Testis (tissue), 3 donors: ENCODE data around the gene NMT1. TPM values are rescaled to one million over a fixed set of nuclear protein-coding genes. Genes with fewer than 3 reads are reported as not detected.

Experiments
- DNase-seq: peaks from one replicate; pipeline ENCODE4 v3.0.0-alpha.2; 2019
- H3K27ac ChIP-seq, 2 donors: fragments of 200-600 bp; sonication (generic); one replicate each; pipeline ENCODE4 v1.5.1; 2019
- H3K27me3 ChIP-seq: fragments of 200-600 bp; sonication (generic); one replicate; pipeline ENCODE4 v1.5.1; 2019
- H3K36me3 ChIP-seq: fragments of 200-600 bp; sonication (generic); one replicate; pipeline ENCODE4 v1.5.1; 2017; ENCODE audit warnings: low read depth; ENCODE audit errors: missing control alignments
- H3K4me1 ChIP-seq: fragments of 200-600 bp; sonication (generic); one replicate; pipeline ENCODE4 v1.5.1; 2019
- H3K4me3 ChIP-seq, 2 donors: fragments of 200-600 bp; sonication (generic); one replicate each; pipeline ENCODE4 v1.5.1; 2017 to 2019
- H3K9me3 ChIP-seq: fragments of 200-600 bp; sonication (generic); one replicate; pipeline ENCODE4 v1.5.1; 2017
- POLR2A ChIP-seq: fragments of 450-650 bp; IDR thresholded peaks from one replicate; pipeline ENCODE4 v1.6.1; 2017; ENCODE audit warnings: antibody characterized with exemption, mild to moderate bottlenecking, moderate library complexity
- WGBS, 2 donors: methylation state at CpG; one replicate each; pipeline ENCODE4 v1.1.5; 2018; 5-methylcytosine and 5-hydroxymethylcytosine counted together
- intact Hi-C: fragments of 100-400 bp; cut with DNase I; formaldehyde crosslinking; loops from one replicate; pipeline ENCODE4 v1.15.1; 2023; ENCODE audit warnings: low total_unique reads
- polyA plus RNA-seq: library from polyadenylated mRNA; stranded (reverse); fragments of 350-450 nt; fragmentation: Illumina TruSeq; extraction: RNeasy Lipid Tissue Mini Kit (QIAGEN cat#74804); gene quantifications from one replicate; pipeline ENCODE4 v1.2.3, GENCODE V29; 2014; ENCODE audit warnings: low read depth, low replicate concordance; ENCODE audit not compliant: insufficient read depth
- total RNA-seq, 2 donors: library from RNA; depleted of rRNA; stranded (reverse); fragments of >200 nt; gene quantifications; one replicate each; pipeline ENCODE4 v1.2.3, GENCODE V29; 2016
- TF ChIP-seq, protein P1 (sequence below), 3 experiments: fragments of 450-650 bp in 2 of 3; fragments of 200-600 bp in 1 of 3; sonication (generic) in 1 of 3; IDR thresholded peaks; one replicate each; pipeline ENCODE4 v1.5.1; 2016 to 2019; ENCODE audit warnings: antibody characterized with exemption in 3 of 3, mild to moderate bottlenecking in 2 of 3, moderate library complexity in 1 of 3

NMT1 gene
- total and polyA plus RNA-seq, 3 donors from 2014 or later, result 76.1 to 143 (median 79.0) TPM

DNA sequence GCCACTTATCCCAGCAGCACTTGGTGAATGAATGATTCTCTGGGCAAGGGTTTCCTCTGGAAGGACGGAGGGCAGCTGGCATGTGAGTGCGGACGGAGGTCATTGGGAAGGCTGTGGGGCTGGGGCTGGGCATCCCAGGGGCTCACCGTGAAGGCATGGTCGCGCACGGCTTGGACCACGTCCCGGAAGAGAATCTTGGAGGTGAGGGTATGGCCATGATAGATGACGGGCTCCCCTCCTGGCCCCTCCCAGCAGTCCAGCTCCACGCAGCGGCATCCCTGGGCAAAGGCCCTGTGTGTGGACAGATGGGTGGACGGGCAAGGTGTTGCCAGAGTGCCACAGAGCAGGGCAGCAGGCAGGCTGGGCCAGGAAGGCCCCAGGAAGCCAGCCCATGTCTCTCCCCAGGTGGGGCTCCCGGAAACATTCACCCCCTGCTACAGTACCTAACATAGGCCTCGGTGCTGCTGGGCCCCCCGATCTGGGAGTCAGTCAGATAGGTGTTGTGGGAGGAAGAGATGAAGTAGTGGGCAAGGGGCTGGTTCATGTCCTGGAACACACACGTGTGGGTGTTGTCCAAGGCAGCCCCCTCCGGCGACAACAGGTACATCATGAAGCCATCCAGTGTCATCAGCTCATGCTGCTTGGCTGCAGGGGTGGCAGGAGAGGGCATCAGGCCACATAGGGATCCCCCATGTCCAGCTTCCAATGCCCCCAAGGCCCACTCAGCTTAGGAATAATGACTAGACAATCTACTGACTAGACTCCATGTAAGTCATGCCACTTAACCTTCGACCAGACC, 56.9 kb downstream of the NMT1 start:
- intact Hi-C loops, result no loop called here
- H3K36me3 ChIP-seq, result no peaks in the 10 kb centered on the region
- DNase-seq, result no peak

DNA sequence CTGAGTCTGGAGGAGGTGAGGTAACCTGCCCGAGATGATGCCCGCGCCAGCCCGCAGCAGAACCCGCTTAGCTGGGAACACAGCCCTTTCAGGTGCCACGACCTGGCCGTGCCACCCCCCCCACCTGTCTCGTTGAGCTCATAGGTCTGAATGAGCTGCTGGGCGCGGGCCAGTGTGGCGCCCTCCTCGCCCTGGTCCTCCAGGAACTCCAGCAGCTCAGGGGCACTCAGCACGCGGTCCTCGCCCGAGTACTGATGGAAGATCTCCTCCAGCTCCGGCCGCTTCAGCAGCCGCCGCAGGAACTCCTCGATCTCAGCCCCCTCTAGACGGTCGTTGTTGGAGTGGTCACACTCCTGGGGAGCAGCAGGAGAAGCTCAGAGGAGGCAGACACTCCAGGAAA, 57.6 kb downstream of the NMT1 start:
- Histone ChIP-seq H3K4me1 (peaks cover 10% of the 10 kb centered on the region), H3K9me3 (no peaks in the 10 kb centered on the region), H3K27me3 (no peaks in the 10 kb centered on the region), H3K36me3 (no peaks in the 10 kb centered on the region), H3K27ac (no peak overlapping the region), H3K4me3 (no peak overlapping the region)
- intact Hi-C loops, result no loop called here
- no peak for DNase-seq
- TF ChIP-seq, protein P1, sequence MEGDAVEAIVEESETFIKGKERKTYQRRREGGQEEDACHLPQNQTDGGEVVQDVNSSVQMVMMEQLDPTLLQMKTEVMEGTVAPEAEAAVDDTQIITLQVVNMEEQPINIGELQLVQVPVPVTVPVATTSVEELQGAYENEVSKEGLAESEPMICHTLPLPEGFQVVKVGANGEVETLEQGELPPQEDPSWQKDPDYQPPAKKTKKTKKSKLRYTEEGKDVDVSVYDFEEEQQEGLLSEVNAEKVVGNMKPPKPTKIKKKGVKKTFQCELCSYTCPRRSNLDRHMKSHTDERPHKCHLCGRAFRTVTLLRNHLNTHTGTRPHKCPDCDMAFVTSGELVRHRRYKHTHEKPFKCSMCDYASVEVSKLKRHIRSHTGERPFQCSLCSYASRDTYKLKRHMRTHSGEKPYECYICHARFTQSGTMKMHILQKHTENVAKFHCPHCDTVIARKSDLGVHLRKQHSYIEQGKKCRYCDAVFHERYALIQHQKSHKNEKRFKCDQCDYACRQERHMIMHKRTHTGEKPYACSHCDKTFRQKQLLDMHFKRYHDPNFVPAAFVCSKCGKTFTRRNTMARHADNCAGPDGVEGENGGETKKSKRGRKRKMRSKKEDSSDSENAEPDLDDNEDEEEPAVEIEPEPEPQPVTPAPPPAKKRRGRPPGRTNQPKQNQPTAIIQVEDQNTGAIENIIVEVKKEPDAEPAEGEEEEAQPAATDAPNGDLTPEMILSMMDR (IDR thresholded peaks at IDR 0.05), result no peak
- TF ChIP-seq POLR2A, result no peak
- 93 to 95% methylated on average over 15 to 23 of the region's 23 CpGs for WGBS, 2 donors

More for the DNA sequence above, 56.9 kb downstream of the NMT1 start:
- Histone ChIP-seq H3K4me1 (peaks cover 15% of the 10 kb centered on the region), H3K4me3 (no peak overlapping the region), H3K9me3 (no peaks in the 10 kb centered on the region), H3K27ac (no peak overlapping the region), H3K27me3 (no peaks in the 10 kb centered on the region)
- TF ChIP-seq, protein P1 (IDR thresholded peaks at IDR 0.05), result no peak
- no peak for TF ChIP-seq POLR2A
- 93 to 98% methylated on average over 8 to 20 of the region's 20 CpGs for WGBS, 2 donors

DNA sequence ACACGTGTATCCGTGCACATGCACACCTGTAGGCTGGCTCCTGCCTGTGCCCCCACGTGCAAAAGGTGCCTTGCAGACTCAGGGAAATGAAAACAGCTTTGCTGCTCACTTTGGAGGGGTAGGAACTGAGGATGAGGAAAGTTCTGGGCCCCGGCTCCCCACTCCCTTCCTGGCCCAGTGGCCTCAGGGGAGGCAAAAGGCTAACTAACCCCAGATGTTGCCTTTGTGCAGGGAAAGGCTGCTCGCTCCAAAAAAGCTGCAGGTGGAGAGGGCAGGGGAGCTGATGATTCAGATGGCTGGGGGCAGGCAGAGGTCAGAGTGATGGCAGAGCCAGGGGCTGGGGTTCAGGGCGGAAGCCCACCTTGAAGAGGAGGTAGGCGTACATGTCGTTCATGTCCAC, 58.8 kb downstream of the NMT1 start:
- Histone ChIP-seq H3K36me3 (no peaks in the 10 kb centered on the region), H3K4me1 (peaks cover 9% of the 10 kb centered on the region), H3K27ac (no peak overlapping the region), H3K27me3 (no peaks in the 10 kb centered on the region), H3K9me3 (no peaks in the 10 kb centered on the region), H3K4me3 (no peak overlapping the region)
- no peak for DNase-seq
- TF ChIP-seq POLR2A, result no peak
- intact Hi-C loops, result loop anchor here (10.0 kb wide), 1 partner anchor 345 kb away; no protein-coding TSS in a partner anchor
- WGBS, 2 donors, result 79 to 84% methylated on average over 8 of the region's 8 CpGs

DNA sequence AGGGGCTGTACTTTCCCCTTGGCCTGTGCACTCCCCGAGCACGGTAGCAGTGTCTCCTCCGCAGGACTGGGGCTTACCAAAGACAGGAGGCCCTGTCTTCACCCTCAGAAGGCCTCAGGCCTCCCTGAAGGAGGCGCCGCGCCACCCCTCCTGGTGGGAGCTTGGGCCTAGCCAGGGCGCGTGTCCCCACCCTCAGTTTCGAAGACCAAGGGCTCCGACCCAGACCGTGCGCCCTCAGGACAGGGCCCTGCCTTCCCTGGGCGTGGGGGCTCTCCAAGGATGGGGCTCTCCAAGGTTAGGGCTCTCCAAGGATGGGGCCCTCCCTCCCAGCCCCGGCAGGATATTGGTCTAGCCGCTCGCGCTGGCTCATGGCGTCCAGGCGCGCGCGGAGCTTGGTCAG, 59.4 kb downstream of the NMT1 start:
- Histone ChIP-seq H3K36me3 (no peaks in the 10 kb centered on the region), H3K4me1 (peaks cover 9% of the 10 kb centered on the region), H3K27ac (no peak overlapping the region), H3K9me3 (no peaks in the 10 kb centered on the region), H3K4me3 (no peak overlapping the region), H3K27me3 (no peaks in the 10 kb centered on the region)
- 68 to 71% methylated on average over 5 to 22 of the region's 22 CpGs for WGBS, 2 donors
- no peak for DNase-seq
- intact Hi-C loops, result loop anchor here (10.0 kb wide), 1 partner anchor 346 kb away; no protein-coding TSS in a partner anchor
- TF ChIP-seq POLR2A, result no peak
- TF ChIP-seq, protein P1 (IDR thresholded peaks at IDR 0.05), result no peak

DNA sequence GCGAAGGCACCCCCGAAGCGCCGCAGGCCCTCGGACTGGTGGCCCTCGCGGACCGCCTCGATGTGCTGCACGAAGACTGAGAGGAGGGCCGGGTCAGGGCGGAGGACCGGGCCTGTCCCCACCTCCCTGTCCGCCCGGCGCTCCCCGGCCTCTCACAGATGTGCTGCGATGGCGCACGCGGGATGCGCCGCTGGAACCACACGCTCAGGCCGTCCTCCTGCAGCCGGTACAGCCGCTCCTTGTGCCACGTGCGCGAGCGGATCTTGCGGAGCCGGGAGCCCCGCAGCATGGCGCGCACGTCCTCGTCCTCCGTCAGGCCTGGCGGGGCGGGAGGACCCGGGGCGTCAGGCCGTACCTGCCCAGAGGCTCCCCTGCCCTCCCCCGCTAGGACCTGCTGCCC, 59.9 kb downstream of the NMT1 start:
- no peak overlapping the region for H3K27ac ChIP-seq
- intact Hi-C loops, result loop anchor here (10.0 kb wide), 1 partner anchor 346 kb away; no protein-coding TSS in a partner anchor
- TF ChIP-seq, protein P1 (IDR thresholded peaks at IDR 0.05), result no peak
- TF ChIP-seq POLR2A, result no peak
- no peaks in the 10 kb centered on the region for H3K36me3 ChIP-seq
- H3K27me3 ChIP-seq, result no peaks in the 10 kb centered on the region
- peaks cover 9% of the 10 kb centered on the region for H3K4me1 ChIP-seq
- 61 to 70% methylated on average over 10 to 19 of the region's 45 CpGs for WGBS, 2 donors
- no peak for DNase-seq
- peak overlapping the region in 1 of 2 donors; percentile 5 for H3K4me3 ChIP-seq
- no peaks in the 10 kb centered on the region for H3K9me3 ChIP-seq
